IMR-90 (cell line): ENCODE results near the gene C6. TPM values are rescaled to one million over a fixed set of nuclear protein-coding genes. Genes with fewer than 3 reads are reported as not detected.

Experiments used
- ATAC-seq: fragments of 200-7000 bp; cut with Tn5 transposase; 2 replicates; pipeline ENCODE4 v1.9.1; 2020; ENCODE audit warnings: low read depth, mild to moderate bottlenecking, moderate library complexity
- BruUV-seq: library from RNA; stranded (reverse); fragments of 400-500 nt; replicated peaks from 2 replicates; lab custom pipeline; 2021; lab: Mats Ljungman, UMichigan
- CTCF ChIA-PET: fragments of 300-600 bp; formaldehyde crosslinking; extraction: SDS; loops from one replicate; lab custom pipeline; 2021; ENCODE audit warnings: antibody characterized with exemption; lab: Yijun Ruan, JAX
- POLR2A ChIA-PET: fragments of 300-600 bp; sonication (Branson Sonifier 250); formaldehyde crosslinking; loops from one replicate; lab custom pipeline; 2022; ENCODE audit warnings: antibody characterized with exemption; ENCODE audit not compliant: unreplicated experiment; lab: Charles Lee
- DNase-seq: peaks from one replicate; pipeline ENCODE4 v3.0.0; 2013
- H2AFZ ChIP-seq: replicated peaks from 2 replicates; pipeline ENCODE3; 2013; ENCODE audit warnings: low read length, mild to moderate bottlenecking; ENCODE audit not compliant: poor library complexity
- H2AK5ac ChIP-seq: 2 replicates; pipeline ENCODE4 v1.6.1; 2013; ENCODE audit warnings: low read depth, low read length, inconsistent platforms
- H2AK9ac ChIP-seq: replicated peaks from 2 replicates; pipeline ENCODE3; 2013; ENCODE audit warnings: mild to moderate bottlenecking, low read depth, low read length, moderate library complexity; ENCODE audit not compliant: poor library complexity
- H2BK120ac ChIP-seq: 2 replicates; pipeline ENCODE4 v1.6.1; 2013; ENCODE audit warnings: low read depth, low read length, inconsistent platforms
- H2BK15ac ChIP-seq: 3 replicates; pipeline ENCODE4 v1.6.1; 2013; ENCODE audit warnings: low read depth, low read length, inconsistent platforms
- H2BK20ac ChIP-seq: 2 replicates; pipeline ENCODE4 v1.6.1; 2013; ENCODE audit warnings: low read depth, mild to moderate bottlenecking, inconsistent platforms, low read length, moderate library complexity
- H2BK5ac ChIP-seq: 2 replicates; pipeline ENCODE4 v1.6.1; 2013; ENCODE audit warnings: mild to moderate bottlenecking, low read depth, low read length, inconsistent platforms; ENCODE audit not compliant: poor library complexity, severe bottlenecking
- H3K14ac ChIP-seq: replicated peaks from 2 replicates; pipeline ENCODE4 v1.6.1; 2013; ENCODE audit warnings: low read depth, low read length, inconsistent platforms
- H3K18ac ChIP-seq: 2 replicates; pipeline ENCODE4 v1.6.1; 2013; ENCODE audit warnings: low read depth, low read length, control low read depth
- H3K23ac ChIP-seq: 2 replicates; pipeline ENCODE4 v1.6.1; 2013; ENCODE audit warnings: low read depth, low read length, inconsistent platforms
- H3K27ac ChIP-seq: 2 replicates; pipeline ENCODE4 v1.5.1; 2013; ENCODE audit warnings: mild to moderate bottlenecking, control low read depth, low read length; ENCODE audit not compliant: insufficient read depth
- H3K27me3 ChIP-seq: 2 replicates; pipeline ENCODE4 v1.6.1; 2013; ENCODE audit warnings: low read length; ENCODE audit not compliant: control insufficient read depth, insufficient read depth
- H3K36me3 ChIP-seq: 2 replicates; pipeline ENCODE4 v1.6.1; 2013; ENCODE audit warnings: low read length, mixed read lengths; ENCODE audit not compliant: control insufficient read depth, insufficient read depth
- H3K4ac ChIP-seq: 2 replicates; pipeline ENCODE4 v1.6.1; 2013; ENCODE audit warnings: low read depth, low read length, inconsistent platforms
- H3K4me1 ChIP-seq: 2 replicates; pipeline ENCODE4 v1.6.1; 2013; ENCODE audit warnings: low read length, mixed read lengths; ENCODE audit not compliant: control insufficient read depth, insufficient read depth
- H3K4me2 ChIP-seq: 2 replicates; pipeline ENCODE4 v1.6.1; 2013; ENCODE audit warnings: low read depth, mild to moderate bottlenecking, control low read depth, low read length, moderate library complexity
- H3K4me3 ChIP-seq: 2 replicates; pipeline ENCODE4 v1.5.1; 2013; ENCODE audit warnings: low read depth, mild to moderate bottlenecking, control low read depth, low read length, moderate library complexity; ENCODE audit not compliant: insufficient read depth
- H3K56ac ChIP-seq: 2 replicates; pipeline ENCODE4 v1.6.1; 2013; ENCODE audit warnings: low read length, inconsistent platforms; ENCODE audit not compliant: insufficient read depth; ENCODE audit errors: extremely low read depth
- H3K79me1 ChIP-seq, 2 experiments: 2 replicates each; pipeline ENCODE4 v1.6.1; 2013; ENCODE audit warnings: low read length in 2 of 2, inconsistent platforms in 1 of 2, low read depth in 1 of 2
- H3K9ac ChIP-seq: 2 replicates; pipeline ENCODE4 v1.6.1; 2013; ENCODE audit warnings: low read depth, low read length, control low read depth
- H3K9me1 ChIP-seq: 2 replicates; pipeline ENCODE4 v1.6.1; 2013; ENCODE audit warnings: low read length, inconsistent platforms; ENCODE audit not compliant: insufficient read depth
- H3K9me3 ChIP-seq: 2 replicates; pipeline ENCODE4 v1.6.1; 2013; ENCODE audit warnings: low read length; ENCODE audit not compliant: control insufficient read depth, insufficient read depth
- H4K20me1 ChIP-seq: 2 replicates; pipeline ENCODE4 v1.6.1; 2013; ENCODE audit warnings: low read length, inconsistent platforms; ENCODE audit not compliant: insufficient read depth
- H4K5ac ChIP-seq: 2 replicates; pipeline ENCODE4 v1.6.1; 2013; ENCODE audit warnings: mild to moderate bottlenecking, low read depth, low read length, control low read depth
- H4K8ac ChIP-seq, 2 experiments: 2 replicates each; pipeline ENCODE4 v1.6.1; 2013; ENCODE audit warnings: low read depth in 2 of 2, low read length in 2 of 2, control low read depth in 1 of 2, inconsistent platforms in 1 of 2
- H4K91ac ChIP-seq: 2 replicates; pipeline ENCODE4 v1.6.1; 2013; ENCODE audit warnings: low read depth, low read length, inconsistent platforms; ENCODE audit not compliant: insufficient read depth
- BHLHE40 ChIP-seq: fragments of 150-350 bp; IDR thresholded peaks from 2 replicates; pipeline ENCODE4 v1.6.1; 2016; ENCODE audit warnings: mild to moderate bottlenecking, low read depth, low read length
- CEBPB ChIP-seq: IDR thresholded peaks from 2 replicates; pipeline ENCODE4 v1.6.1; 2012; ENCODE audit warnings: low read depth, low read length, improper control_type of control experiment
- MXI1 ChIP-seq: IDR thresholded peaks from 2 replicates; pipeline ENCODE4 v1.6.1; 2012; ENCODE audit warnings: low read depth, mild to moderate bottlenecking, low read length, moderate library complexity, borderline replicate concordance
- NFE2L2 ChIP-seq: fragments of 150-350 bp; IDR thresholded peaks from 2 replicates; pipeline ENCODE4 v1.6.1; 2016; ENCODE audit warnings: low read depth, mild to moderate bottlenecking, low read length
- RFX5 ChIP-seq: IDR thresholded peaks from 2 replicates; pipeline ENCODE4 v1.8.0; 2012; ENCODE audit warnings: low read depth, mild to moderate bottlenecking, low read length, moderate library complexity
- WGBS, 2 experiments: methylation state at CpG; one replicate each; pipeline versions ENCODE4 v1.1.5 to v1.1.7; 2013; ENCODE audit warnings: missing lambda C conversion rate in 2 of 2; ENCODE audit not compliant: insufficient read length in 1 of 2; ENCODE audit errors: extremely low coverage in 2 of 2; 5-methylcytosine and 5-hydroxymethylcytosine counted together
- dilution Hi-C: fragments of 300-500 bp; cut with HindIII; formaldehyde crosslinking; loops from one replicate; pipeline ENCODE4 v1.14.3; 2018; ENCODE audit warnings: low sequenced_read_pairs; ENCODE audit not compliant: unreplicated experiment
- in situ Hi-C: fragments of 300-500 bp; cut with MboI; formaldehyde crosslinking; loops from 3 replicates; pipeline ENCODE4 v1.14.3; 2019; ENCODE audit warnings: low sequenced_read_pairs, inconsistent platforms, mixed read lengths
- intact Hi-C: fragments of 100-400 bp; cut with micrococcal nuclease; formaldehyde crosslinking; loops from 2 replicates; pipeline ENCODE4 v1.10.0; 2022
- polyA plus RNA-seq, 3 experiments: library from polyadenylated mRNA; depleted of rRNA; stranded (reverse); fragments of >200 nt; gene quantifications; 2 replicates each; pipeline ENCODE4 v1.2.3, GENCODE V29; 2012; ENCODE audit warnings: low replicate concordance in 1 of 3
- total RNA-seq: library from RNA; depleted of rRNA; stranded (reverse); fragments of >200 nt; gene quantifications from 2 replicates; pipeline ENCODE4 v1.2.3, GENCODE V29; 2012

Gene C6
- total and polyA plus RNA-seq, 2 of the 4 experiments (the other 2 are of a cell fraction) = 0.05 to 0.18 TPM

DNA sequence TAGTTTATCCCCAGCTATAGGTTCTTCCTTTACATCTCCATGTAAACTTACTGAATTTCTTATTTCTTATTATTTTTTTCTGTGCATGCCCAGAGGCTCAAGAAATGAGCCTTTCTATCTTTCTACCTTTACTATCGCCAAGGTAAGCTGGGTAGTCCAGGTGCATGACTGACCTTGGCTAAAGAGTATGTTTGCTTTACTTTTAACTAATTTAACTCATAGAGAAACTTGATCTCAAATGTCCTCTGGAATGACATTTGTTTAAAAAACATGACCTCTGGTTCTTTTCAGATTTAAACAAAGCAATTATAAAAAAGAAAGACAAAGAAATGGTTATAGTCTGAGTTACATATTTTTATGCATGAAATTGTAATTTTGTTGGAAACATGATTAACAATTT, 397 bp downstream of the C6 start:
- no TSS peak for BruUV-seq
- no peak overlapping the region for H2BK20ac ChIP-seq
- no peaks in the 10 kb centered on the region for H3K9me3 ChIP-seq
- H3K36me3 ChIP-seq = no peaks in the 10 kb centered on the region
- ATAC-seq (no peak), DNase-seq (no peak)
- H3K4me3 ChIP-seq = no peak overlapping the region
- no peak overlapping the region for H3K18ac ChIP-seq
- dilution Hi-C loops (no loop called here), in situ Hi-C loops (no loop called here), intact Hi-C loops (no loop called here)
- no peak overlapping the region for H3K4me2 ChIP-seq
- TF ChIP-seq MXI1 = no peak
- no peak for TF ChIP-seq NFE2L2
- TF ChIP-seq RFX5 = no peak
- TF ChIP-seq CEBPB = no peak
- no peak for TF ChIP-seq BHLHE40
- no CpG with 5 or more reads among the region's 1 CpG for WGBS, 2 experiments
- no peak overlapping the region for H2BK15ac ChIP-seq
- H3K27ac ChIP-seq = no peak overlapping the region
- H3K23ac ChIP-seq = no peak overlapping the region
- H2BK5ac ChIP-seq = no peak overlapping the region
- no peak overlapping the region for H3K9ac ChIP-seq
- no peaks in the 10 kb centered on the region for H3K4me1 ChIP-seq
- no peaks in the 10 kb centered on the region for H3K27me3 ChIP-seq
- no peak overlapping the region for H3K14ac ChIP-seq
- H2AK5ac ChIP-seq = no peak overlapping the region
- no peak overlapping the region for H3K56ac ChIP-seq
- no peak overlapping the region for H4K91ac ChIP-seq
- H3K9me1 ChIP-seq = no peaks in the 10 kb centered on the region
- H4K20me1 ChIP-seq = no peaks in the 10 kb centered on the region
- H2AK9ac ChIP-seq = no peak overlapping the region
- no peak overlapping the region for H4K5ac ChIP-seq
- no peaks in the 10 kb centered on the region for H3K79me1 ChIP-seq
- H2BK120ac ChIP-seq = no peak overlapping the region
- POLR2A ChIA-PET = no interaction called here
- H4K8ac ChIP-seq = no peak overlapping the region
- H3K4ac ChIP-seq = no peak overlapping the region
- CTCF ChIA-PET = interaction anchor here (0.9 kb wide), 1 partner anchor 22 kb away, joined by 3 read pairs; no protein-coding TSS in a partner anchor
- no peak overlapping the region for H2AFZ ChIP-seq
